T1000 (cell line): ENCODE measurements around the gene COA8.

Source experiments
- DNase-seq: peaks from one replicate; lab custom pipeline; 2025; ENCODE audit warnings: mixed read lengths; lab: John Stamatoyannopoulos, UW

Gene COA8

GRCh38 chr14:103549361-103550311, 13.1 kb upstream of the COA8 start:
- DNase-seq = no peak

- no peak for DNase-seq
Observed at GRCh38 chr14:103550451-103551337, 12.1 kb upstream of the COA8 start.

DNA sequence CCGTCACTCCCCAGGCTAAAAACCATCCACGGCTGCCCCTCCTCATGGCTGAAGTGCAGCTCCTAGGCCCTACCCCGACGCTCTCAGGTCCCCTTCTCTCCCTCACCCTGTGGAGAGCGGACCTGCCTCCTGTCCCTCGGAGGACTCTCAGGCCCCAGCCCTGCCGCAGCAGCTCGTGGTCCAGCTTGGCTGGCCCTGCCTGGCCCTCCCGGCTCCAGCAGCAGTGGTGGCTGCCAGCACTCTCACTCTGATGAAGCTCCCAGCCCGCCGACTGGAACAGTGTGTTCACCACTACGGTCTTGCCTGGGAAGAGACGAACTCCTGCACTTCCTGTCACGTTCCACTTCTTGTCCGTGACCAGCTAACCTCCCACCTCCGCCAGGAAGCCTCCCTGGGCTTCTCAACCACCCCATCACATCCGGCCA, 11.4 kb upstream of the COA8 start:
- no peak for DNase-seq

DNA sequence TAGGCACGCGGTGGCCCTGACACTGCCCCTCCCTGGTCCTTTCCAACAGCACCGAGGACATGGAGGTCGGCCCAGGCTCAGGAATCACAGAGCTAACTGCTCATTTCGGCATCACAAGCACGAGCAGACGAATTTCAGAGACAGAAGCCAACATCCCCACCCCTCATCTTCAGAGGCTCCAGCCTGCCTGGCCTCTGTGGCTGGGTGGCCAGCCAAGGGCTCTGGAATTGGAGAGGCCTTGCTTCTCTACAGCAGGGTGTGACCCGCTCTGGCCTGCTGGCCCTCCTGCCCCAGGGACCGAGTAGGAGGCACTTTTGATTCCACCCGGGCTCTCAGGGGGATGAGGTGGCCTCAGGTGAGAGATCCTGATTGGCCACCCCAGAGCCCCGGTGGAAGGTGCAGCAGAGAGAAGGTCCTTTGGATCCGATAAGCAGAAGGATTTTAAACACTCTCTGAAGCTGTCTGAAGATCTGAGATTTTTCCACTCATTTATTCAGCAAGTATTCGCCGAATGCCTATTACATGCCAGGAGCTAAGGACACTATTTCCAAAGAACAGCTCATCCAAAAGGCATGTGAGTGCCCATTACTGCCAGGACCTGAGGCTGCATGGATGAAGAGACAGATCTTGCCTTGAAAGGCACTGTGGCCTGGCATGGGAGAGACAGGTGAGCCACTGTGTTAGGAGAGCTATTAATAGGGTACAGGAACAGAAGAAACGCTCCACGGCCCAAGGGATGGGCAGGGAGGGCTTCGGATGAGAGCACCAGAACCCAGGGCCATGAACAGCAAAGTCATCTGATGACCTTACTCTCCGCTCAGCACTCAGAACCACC, 10.5 kb upstream of the COA8 start:
- DNase-seq = no peak

DNA sequence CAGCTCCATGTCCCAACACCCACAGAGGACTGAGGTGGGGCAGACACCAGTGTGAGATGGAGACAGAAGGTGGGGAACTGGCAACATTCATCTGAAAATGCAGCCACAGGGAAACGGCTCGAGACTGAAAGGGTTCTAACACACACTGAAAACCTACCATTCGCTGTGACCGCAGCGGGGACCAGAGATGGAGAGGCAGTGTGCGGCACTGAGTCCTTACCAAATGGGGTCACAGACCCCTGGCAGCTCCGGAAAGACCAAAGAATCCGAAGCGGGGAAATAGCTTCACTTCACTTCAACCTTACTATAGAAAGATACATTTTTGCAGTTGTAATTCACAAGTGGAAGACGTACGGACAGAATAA, 9.9 kb upstream of the COA8 start:
- DNase-seq = no peak

DNA sequence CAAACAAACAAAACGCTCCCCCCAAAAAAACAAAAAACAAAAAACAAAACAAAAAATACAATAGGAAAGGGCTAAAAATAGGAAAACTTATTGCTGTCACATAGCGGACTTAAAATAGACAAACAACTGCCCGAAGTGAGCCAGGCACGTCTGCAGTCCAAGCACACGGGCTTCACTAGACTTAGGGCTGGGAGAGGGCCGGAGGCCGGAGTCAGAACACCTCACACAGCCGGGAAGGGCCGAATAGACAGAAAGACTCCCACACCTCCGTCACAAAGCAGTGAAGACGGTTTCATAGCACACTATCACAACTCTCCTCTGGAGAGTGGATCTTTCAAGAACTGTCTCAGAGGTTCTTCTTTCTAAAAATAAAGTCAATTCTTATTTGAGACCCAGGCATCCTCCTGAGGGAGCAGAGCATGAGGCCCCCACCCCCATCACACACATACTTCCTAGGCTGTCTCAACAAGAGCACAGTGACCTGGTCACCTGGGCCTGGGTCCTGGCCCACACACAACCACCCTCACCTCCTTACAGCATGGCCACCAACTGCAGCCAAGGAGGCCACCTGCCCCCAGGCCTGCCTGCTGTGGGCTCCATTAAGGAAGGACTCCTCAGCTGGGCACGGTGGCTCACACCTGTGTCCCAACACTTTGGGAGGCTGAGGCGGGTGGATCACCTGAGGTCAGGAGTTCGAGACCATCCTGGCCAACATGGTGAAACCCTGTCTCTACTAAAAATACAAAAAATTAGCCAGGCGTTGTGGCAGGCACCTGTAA, 7.0 kb upstream of the COA8 start:
- no peak for DNase-seq

DNA sequence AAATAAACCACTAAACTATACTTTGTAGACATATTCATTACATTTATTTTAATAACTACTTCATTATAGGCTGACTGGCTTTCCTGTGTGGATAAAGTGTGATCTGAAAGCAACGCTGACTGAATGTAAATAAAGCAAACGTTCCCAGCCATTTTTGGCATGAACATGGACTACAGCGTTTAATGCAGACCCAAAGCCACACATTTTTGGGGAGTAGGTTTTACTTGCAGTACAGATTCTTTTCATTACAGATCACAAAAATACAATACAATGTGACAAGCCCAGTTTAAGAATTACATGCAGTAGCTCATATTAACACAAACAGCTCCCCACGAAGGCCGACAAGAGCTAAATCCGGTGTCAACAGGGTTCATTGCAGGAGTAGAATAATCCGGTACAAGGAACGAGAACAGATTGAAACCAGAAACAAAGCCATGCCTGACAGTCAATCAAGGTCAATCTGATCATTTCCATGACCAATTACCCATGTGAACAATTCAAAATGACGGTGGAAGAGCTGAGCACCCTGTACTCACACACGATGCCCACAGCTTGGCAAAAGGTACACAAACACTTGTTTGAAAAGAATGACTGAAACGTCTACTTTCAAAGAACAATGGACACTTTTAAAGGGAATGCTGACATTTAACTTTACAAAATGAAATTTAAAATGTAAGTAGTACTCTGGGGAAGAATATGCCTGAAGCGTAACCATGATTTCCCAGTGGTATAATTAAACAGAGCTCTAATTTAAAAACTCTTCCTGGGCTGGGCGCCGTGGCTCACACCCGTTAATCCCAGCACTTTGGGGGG, 5.6 kb upstream of the COA8 start:
- DNase-seq = no peak

GRCh38 chr14:103558071-103558882, 4.5 kb upstream of the COA8 start:
- DNase-seq = no peak

DNA sequence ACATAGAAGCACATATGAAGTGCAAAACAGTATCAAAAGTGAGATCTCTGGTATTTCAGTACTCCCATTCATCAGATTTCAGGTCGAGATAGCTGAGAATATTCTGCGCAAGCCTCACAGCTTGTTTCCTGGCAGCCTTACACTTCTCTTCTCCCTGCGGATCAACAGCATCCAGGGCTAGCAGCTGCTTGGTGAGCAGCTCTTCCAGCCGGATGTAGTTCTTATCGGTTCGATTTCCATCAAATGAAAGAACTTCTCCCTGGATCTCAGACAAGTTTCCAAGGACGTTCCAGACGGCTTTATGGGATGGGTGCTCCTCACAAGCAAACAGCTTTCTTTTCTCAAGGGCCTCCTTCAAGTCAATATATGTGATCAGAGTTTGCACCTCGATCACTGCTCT, 3.0 kb upstream of the COA8 start:
- DNase-seq = no peak

GRCh38 chr14:103560691-103561090, 2.1 kb upstream of the COA8 start:
- no peak for DNase-seq

GRCh38 chr14:103561381-103562178, 1.2 kb upstream of the COA8 start:
- DNase-seq = peak; percentile 39

GRCh38 chr14:103562179-103562428, 656 bp upstream of the COA8 start:
- no peak for DNase-seq

DNA sequence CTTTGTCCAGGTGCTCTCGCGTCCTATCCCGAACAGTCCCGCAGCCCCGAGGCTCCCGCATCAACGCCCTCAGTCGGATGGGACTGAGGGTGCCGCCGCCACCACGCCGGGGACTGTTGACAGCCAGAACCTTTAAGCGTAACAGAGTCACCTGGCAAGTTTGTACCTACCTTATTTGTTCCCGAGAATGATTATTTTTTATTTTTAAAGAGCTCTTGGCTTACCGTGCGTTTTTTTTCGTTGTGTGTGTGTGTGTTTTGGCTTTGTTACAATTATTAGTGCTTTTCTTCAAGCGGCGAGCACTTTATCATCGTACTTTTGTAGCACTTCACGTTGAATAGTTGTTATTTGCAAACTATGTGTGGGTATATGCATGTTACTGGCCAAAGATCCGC, 463 bp downstream of the COA8 start:
- no peak for DNase-seq

- DNase-seq = no peak
Observed at GRCh38 chr14:103563844-103564505, 1.2 kb downstream of the COA8 start.

DNA sequence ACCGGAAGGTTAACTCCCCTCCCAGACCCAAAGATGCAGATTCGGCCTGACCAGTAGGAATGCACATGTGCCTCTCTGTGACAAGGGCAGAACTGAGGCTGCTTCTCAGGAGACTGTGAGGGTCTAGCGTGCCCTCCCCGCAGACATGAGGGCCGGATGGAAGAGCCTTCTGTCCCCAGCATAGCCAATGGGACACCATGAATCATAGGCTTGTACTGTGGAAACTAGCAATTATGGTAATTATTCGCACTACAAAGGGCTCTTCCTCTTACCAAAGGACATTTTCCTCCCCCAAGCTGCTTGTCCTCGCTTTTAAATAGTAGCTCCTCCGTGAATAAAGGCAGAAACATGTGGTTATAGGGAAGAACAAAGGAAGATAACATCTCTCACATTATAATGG, 6.2 kb downstream of the COA8 start:
- no peak for DNase-seq

GRCh38 chr14:103569408-103569807, 6.6 kb downstream of the COA8 start:
- no peak for DNase-seq

DNA sequence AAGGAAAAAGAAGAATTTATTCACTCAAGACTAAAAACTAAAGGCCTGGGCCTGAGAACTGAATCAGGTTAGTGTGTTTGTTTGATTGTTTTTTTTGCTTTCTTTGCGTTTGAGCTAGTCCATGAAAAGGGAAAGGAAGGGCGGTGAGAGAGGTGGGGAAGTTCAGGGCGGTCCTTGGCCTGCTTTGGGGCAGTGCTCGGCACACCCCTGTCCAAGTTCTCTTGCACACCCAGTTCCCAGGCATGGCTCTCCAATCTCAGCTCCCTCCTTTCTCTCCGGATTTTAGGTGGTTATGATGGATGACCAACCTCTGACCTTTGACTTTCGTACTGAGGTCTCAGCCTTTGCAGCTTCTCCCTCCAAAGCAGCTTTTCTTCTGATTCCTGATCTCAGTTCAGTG, 11.3 kb downstream of the COA8 start:
- no peak for DNase-seq

GRCh38 chr14:103574707-103575285, 12.0 kb downstream of the COA8 start:
- no peak for DNase-seq
